ENCODE data around the gene CDC25B. TPM values are rescaled to one million over a fixed set of nuclear protein-coding genes. Genes with fewer than 3 reads are reported as not detected.
A peak's percentile ranks its signal among the peaks of the same experiment; 100 is the strongest.

The CDC25B gene
- total and polyA plus RNA-seq, 2 experiments from 2014 or later: 9.7 to 59.9 TPM

DNA sequence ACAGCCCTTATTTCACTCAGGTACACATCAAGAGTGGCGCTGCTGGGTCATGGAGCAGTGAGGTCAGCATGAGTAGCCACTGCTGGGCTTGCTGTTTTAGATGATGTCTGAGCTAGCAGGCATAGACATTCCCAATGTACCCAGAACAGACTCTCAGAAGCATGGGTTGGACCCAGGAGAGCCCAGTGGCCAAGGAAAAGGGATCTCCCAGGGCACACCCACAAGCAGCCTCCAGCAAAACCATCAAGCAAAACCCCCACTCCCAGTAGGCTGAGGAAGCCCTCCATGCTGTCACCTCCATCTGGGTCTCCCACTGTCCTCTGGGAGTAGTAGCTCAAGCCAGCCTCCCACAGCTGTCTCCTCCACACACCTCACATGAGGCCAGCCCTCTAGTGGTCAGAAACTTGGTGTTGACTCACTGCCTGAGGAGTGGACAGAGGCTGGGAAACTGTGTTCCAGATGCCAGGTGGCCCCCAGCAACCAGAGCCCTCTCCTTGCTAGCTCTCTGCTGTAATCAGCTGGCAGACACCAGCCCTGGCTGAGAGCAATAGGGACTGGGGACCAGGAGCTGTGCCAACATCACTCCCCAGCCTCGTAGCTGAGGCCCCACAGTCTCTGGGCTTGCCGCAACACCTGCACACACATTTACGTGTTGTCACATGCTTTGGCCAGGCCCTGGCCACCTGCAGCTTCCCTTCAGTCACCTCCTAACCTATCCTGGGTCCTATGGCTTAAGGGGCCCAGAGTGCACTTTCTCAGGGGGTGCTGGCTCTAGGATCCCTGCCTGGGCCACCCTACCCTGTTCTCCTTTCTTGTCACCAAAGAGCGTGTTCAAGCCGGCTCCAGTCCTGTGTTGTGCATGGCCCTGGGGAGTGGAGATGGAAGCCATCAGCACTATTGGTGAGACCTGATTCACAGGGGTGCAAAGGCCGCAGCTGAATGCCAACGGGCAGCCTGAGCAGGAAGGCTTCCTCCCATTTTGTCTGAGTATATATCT is 22.3 kb downstream of the CDC25B start:
- no peak overlapping the region for H3K27ac ChIP-seq
- no peak overlapping the region for H3K4me3 ChIP-seq
- H3K4me1 ChIP-seq (ENCODE audit: low read depth): no peaks in the 10 kb centered on the region
- TF ChIP-seq, protein P1, sequence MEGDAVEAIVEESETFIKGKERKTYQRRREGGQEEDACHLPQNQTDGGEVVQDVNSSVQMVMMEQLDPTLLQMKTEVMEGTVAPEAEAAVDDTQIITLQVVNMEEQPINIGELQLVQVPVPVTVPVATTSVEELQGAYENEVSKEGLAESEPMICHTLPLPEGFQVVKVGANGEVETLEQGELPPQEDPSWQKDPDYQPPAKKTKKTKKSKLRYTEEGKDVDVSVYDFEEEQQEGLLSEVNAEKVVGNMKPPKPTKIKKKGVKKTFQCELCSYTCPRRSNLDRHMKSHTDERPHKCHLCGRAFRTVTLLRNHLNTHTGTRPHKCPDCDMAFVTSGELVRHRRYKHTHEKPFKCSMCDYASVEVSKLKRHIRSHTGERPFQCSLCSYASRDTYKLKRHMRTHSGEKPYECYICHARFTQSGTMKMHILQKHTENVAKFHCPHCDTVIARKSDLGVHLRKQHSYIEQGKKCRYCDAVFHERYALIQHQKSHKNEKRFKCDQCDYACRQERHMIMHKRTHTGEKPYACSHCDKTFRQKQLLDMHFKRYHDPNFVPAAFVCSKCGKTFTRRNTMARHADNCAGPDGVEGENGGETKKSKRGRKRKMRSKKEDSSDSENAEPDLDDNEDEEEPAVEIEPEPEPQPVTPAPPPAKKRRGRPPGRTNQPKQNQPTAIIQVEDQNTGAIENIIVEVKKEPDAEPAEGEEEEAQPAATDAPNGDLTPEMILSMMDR (IDR thresholded peaks at IDR 0.05; ENCODE audit: low read depth, low read length): peak; percentile 86
- no peaks in the 10 kb centered on the region for H3K27me3 ChIP-seq
- peak; percentile 77 to 85 for DNase-seq (ENCODE audit: low read depth in 1 of 2, low spot score in 1 of 2)
- H3K36me3 ChIP-seq: peaks cover 4% of the 10 kb centered on the region
- H3K9me3 ChIP-seq (ENCODE audit: low read depth): no peaks in the 10 kb centered on the region

DNA sequence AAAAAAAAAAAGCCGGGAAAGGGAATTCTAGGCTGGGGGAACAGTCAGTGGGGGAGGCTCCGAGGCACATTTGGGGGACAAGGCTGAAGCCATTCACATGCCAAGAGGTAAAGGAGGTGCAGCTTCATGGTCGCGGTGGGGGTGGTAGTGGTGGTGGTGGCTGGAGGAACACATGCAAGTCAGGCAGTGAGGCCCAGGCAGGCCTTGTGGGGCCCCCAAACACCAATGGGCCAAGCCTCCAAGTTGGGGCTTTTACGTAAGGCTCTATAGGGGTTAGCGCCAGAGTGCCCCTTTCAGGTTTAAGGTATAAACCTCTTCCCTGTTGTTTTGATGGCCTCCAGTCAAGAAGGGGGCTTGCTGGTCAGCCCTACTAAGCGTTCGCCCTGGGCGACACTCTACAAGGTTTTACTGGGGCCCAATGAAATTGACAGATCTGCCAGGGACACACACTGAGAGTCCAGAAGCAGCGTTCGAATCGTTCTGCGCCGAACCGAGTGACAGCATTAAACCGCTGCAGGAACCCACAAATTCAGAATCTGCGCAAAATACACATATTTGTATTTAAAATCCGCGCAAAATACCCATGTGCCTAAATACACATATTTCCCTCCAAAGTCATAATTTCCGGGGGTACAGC is 23.4 kb downstream of the CDC25B start:
- Histone ChIP-seq H3K4me1 (ENCODE audit: low read depth) (no peaks in the 10 kb centered on the region), H3K27me3 (no peaks in the 10 kb centered on the region), H3K4me3 (peak overlapping the region; percentile 51), H3K27ac (peak overlapping the region; percentile 98), H3K9me3 (ENCODE audit: low read depth) (no peaks in the 10 kb centered on the region), H3K36me3 (peaks cover 10% of the 10 kb centered on the region)
- TF ChIP-seq, protein P1 (IDR thresholded peaks at IDR 0.05; ENCODE audit: low read depth, low read length): no peak
- DNase-seq (ENCODE audit: low read depth in 1 of 2, low spot score in 1 of 2): no peak

DNA sequence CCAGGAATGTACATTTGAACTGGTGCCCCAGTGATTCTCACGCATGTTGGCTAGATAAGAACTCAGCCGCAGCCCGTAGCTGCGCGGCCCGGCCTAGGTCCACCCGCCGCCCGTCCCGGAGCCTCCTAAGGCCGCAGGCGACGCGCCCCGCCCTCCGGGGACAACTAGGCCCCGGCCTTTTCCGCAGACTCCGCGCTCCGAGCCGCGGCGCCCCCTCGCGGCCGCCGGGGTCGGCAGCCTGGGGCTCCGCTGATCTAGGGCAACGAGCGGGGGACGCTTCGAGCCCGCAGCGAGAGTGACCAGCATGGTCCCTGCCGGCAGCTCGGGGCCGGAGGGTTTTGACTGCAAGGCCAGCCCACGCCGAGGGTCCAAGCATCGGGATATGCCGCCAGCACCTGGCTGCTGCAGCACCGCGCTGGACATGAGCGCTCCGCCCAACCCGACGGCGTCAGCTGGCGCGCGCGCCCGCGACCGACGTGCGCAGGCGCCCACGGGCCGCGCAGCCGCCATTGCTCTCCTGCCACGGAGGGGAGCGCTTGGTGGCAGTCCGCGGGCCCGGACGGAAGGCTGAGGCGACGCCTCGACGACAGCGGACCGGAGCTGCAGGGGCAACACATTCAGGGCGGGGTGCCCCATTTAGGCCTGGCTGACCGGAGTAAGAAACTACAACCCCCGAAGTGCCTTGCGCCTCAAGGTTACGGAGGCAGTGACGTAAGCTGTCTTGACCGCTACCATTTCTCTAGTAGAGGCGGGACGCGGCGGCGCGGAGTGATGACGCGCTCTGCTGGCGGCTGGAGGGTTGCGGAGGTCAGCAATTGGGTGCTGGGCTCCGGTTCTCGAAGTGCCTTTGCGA is 24.2 kb downstream of the CDC25B start, which contains the start of gene AP5S1:
AP5S1 (plus strand) TSS at position 500 of the 853 bp plus-strand sequence. CDS start 1,571 bp downstream, outside the sequence.
- Histone ChIP-seq H3K36me3 (peaks cover 10% of the 10 kb centered on the region), H3K27me3 (no peaks in the 10 kb centered on the region), H3K27ac (peak within 1 kb of the TSS; percentile 98), H3K4me3 (peak within 1 kb of the TSS; percentile 51), H3K4me1 (ENCODE audit: low read depth) (no peaks in the 10 kb centered on the region), H3K9me3 (ENCODE audit: low read depth) (no peaks in the 10 kb centered on the region)
- TF ChIP-seq, protein P1 (IDR thresholded peaks at IDR 0.05; ENCODE audit: low read depth, low read length): peak; percentile 94
- peak; percentile 98 for DNase-seq (ENCODE audit: low read depth in 1 of 2, low spot score in 1 of 2)

DNA sequence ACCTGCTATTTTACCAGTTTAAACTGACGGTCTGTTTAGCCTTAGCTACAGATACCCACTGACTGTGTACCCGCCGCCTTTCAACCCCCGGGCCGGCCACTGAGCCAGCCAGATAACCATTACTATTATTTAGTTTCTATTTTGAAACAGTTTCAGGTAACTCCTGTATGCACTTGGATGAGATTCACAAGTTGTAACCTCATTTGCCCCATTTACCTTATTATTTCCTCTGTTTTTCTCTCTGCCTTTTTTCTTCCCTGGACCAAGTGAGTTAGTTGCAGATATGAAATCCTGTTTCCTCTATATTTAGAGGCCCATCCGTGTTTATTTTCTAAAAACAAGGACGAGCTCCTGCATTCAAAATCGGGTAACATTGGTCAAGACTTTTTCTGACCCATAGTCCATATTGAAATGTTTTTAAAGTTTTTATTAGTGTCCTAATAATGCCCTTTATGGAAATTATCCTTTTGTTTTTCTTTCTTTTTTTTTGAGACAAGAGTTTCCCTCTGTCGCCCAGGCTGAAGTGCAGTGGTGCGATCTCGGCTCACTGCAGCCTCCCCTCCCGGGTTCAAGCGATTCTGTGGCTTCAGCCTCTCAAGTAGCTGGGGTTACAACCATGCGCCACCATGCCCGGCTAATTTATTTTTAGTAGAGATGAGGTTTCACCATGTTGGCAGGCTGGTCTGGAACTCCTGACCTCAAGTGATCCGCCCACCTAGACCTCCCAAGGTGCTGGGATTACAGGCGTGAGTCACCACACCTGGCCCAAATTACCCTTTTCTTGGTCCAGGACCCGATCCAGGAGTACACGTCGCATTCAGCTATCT is 25.0 kb downstream of the CDC25B start:
- H3K36me3 ChIP-seq: peaks cover 10% of the 10 kb centered on the region
- DNase-seq (ENCODE audit: low read depth in 1 of 2, low spot score in 1 of 2): no peak
- peak overlapping the region; percentile 98 for H3K27ac ChIP-seq
- TF ChIP-seq, protein P1 (IDR thresholded peaks at IDR 0.05; ENCODE audit: low read depth, low read length): no peak
- H3K4me3 ChIP-seq: peak overlapping the region; percentile 51
- no peaks in the 10 kb centered on the region for H3K27me3 ChIP-seq
- no peaks in the 10 kb centered on the region for H3K4me1 ChIP-seq (ENCODE audit: low read depth)
- no peaks in the 10 kb centered on the region for H3K9me3 ChIP-seq (ENCODE audit: low read depth)
